Measurements from ENCODE around the gene KCNJ6. TPM values are rescaled to one million over a fixed set of nuclear protein-coding genes. Genes with fewer than 3 reads are reported as not detected.

KCNJ6 gene
- total RNA-seq, 1 experiment from 2014 or later: not detected

GRCh38 chr21:37587635-37588177 is 328.6 kb downstream of the KCNJ6 start:
- intact Hi-C loops (cut with micrococcal nuclease; ENCODE audit: unreplicated experiment): no loop called here
- Histone ChIP-seq H3K9me3 (ENCODE audit: low read depth, low read length, poor library complexity, severe bottlenecking) (no peaks in the 10 kb centered on the region), H3K4me3 (ENCODE audit: low read depth, low read length, poor library complexity, severe bottlenecking) (no peak overlapping the region), H3K36me3 (ENCODE audit: insufficient read depth, low read length, poor library complexity, severe bottlenecking) (no peaks in the 10 kb centered on the region), H3K27me3 (replicated peaks; ENCODE audit: insufficient read depth, low read depth, low read length, poor library complexity) (no peaks in the 10 kb centered on the region), H3K27ac (ENCODE audit: low read depth, low read length, poor library complexity, severe bottlenecking) (no peak overlapping the region), H3K4me1 (ENCODE audit: insufficient read depth, low read length, poor library complexity, severe bottlenecking) (peaks cover 3% of the 10 kb centered on the region)
- DNase-seq (ENCODE audit: low spot score): no peak
- TF ChIP-seq CTCF (conservative IDR thresholded peaks at IDR 0.05; ENCODE audit: low read depth, low read length) (no peak), EZH2 (IDR thresholded peaks at IDR 0.05; ENCODE audit: borderline replicate concordance, low read depth, low read length, poor library complexity, severe bottlenecking) (no peak)
- ChIA-PET CTCF (no interaction called here), POLR2A (ENCODE audit: low non-redundant PET) (no interaction called here)
- BruUV-seq (replicated peaks): no TSS peak

GRCh38 chr21:37587203-37587602 is 329.1 kb downstream of the KCNJ6 start:
- no peak for DNase-seq (ENCODE audit: low spot score)
- CTCF ChIA-PET: no interaction called here
- no TSS peak for BruUV-seq (replicated peaks)

GRCh38 chr21:37582590-37582989 is 333.7 kb downstream of the KCNJ6 start:
- peak; percentile 60 for DNase-seq (ENCODE audit: low spot score)
- Histone ChIP-seq H3K4me3 (ENCODE audit: low read depth, low read length, poor library complexity, severe bottlenecking) (no peak overlapping the region), H3K9me3 (ENCODE audit: low read depth, low read length, poor library complexity, severe bottlenecking) (peaks cover 18% of the 10 kb centered on the region), H3K36me3 (ENCODE audit: insufficient read depth, low read length, poor library complexity, severe bottlenecking) (no peaks in the 10 kb centered on the region), H3K27me3 (replicated peaks; ENCODE audit: insufficient read depth, low read depth, low read length, poor library complexity) (no peaks in the 10 kb centered on the region), H3K27ac (ENCODE audit: low read depth, low read length, poor library complexity, severe bottlenecking) (no peak overlapping the region), H3K4me1 (ENCODE audit: insufficient read depth, low read length, poor library complexity, severe bottlenecking) (no peaks in the 10 kb centered on the region)
- TF ChIP-seq EZH2 (IDR thresholded peaks at IDR 0.05; ENCODE audit: borderline replicate concordance, low read depth, low read length, poor library complexity, severe bottlenecking): no peak
- TF ChIP-seq CTCF (conservative IDR thresholded peaks at IDR 0.05; ENCODE audit: low read depth, low read length): peak; percentile 56
- intact Hi-C loops (cut with micrococcal nuclease; ENCODE audit: unreplicated experiment): no loop called here
- POLR2A ChIA-PET (ENCODE audit: low non-redundant PET): no interaction called here
- no TSS peak for BruUV-seq (replicated peaks)
- CTCF ChIA-PET: interaction anchor here (0.7 kb wide), 1 partner anchor 1554 kb away, joined by 3 read pairs; no protein-coding TSS in a partner anchor

More at GRCh38 chr21:37587203-37587602, 329.1 kb downstream of the KCNJ6 start:
- Histone ChIP-seq H3K9me3 (ENCODE audit: low read depth, low read length, poor library complexity, severe bottlenecking) (no peaks in the 10 kb centered on the region), H3K27me3 (replicated peaks; ENCODE audit: insufficient read depth, low read depth, low read length, poor library complexity) (no peaks in the 10 kb centered on the region), H3K4me1 (ENCODE audit: insufficient read depth, low read length, poor library complexity, severe bottlenecking) (no peaks in the 10 kb centered on the region), H3K4me3 (ENCODE audit: low read depth, low read length, poor library complexity, severe bottlenecking) (no peak overlapping the region), H3K36me3 (ENCODE audit: insufficient read depth, low read length, poor library complexity, severe bottlenecking) (no peaks in the 10 kb centered on the region), H3K27ac (ENCODE audit: low read depth, low read length, poor library complexity, severe bottlenecking) (no peak overlapping the region)
- TF ChIP-seq CTCF (conservative IDR thresholded peaks at IDR 0.05; ENCODE audit: low read depth, low read length) (no peak), EZH2 (IDR thresholded peaks at IDR 0.05; ENCODE audit: borderline replicate concordance, low read depth, low read length, poor library complexity, severe bottlenecking) (no peak)
- intact Hi-C loops (cut with micrococcal nuclease; ENCODE audit: unreplicated experiment): no loop called here
- POLR2A ChIA-PET (ENCODE audit: low non-redundant PET): no interaction called here

Measured in A673 (cell line).